ENCODE results near the gene KIF25. TPM values are rescaled to one million over a fixed set of nuclear protein-coding genes. Genes with fewer than 3 reads are reported as not detected.

KIF25 gene
- total RNA-seq, 1 experiment from 2014 or later: 0.28 TPM

GRCh38 chr6:168087436-168088160, 90.1 kb downstream of the KIF25 start:
- 0 out of 2 replicates have a peak, but pooled peaks cover 4% of the 10 kb centered on the region for H3K9me3 Mint-ChIP-seq
- no peak for DNase-seq (ENCODE audit: low spot score)
- no peak overlapping the region for H3K27ac Mint-ChIP-seq
- no peaks in the 10 kb centered on the region for H3K36me3 Mint-ChIP-seq
- H3K27me3 Mint-ChIP-seq (ENCODE audit: low read depth): no peaks in the 10 kb centered on the region
- no peak for ATAC-seq
- H3K4me3 Mint-ChIP-seq: no peak overlapping the region
- peaks cover 37% of the 10 kb centered on the region for H3K4me1 Mint-ChIP-seq
- CTCF ChIA-PET: interaction anchor here (0.8 to 5.0 kb wide), 5 partner anchors 12 to 91 kb away, joined by 5 to 16 read pairs (median 8); no protein-coding TSS in a partner anchor
- POLR2A ChIA-PET: no interaction called here
- TF ChIP-seq IRF1 (CRISPR knock-in tag; IDR thresholded peaks at IDR 0.05) (no peak), ZNF317 (CRISPR knock-in tag; IDR thresholded peaks at IDR 0.05; ENCODE audit: borderline replicate concordance, low read depth) (no peak), ESRRA (CRISPR knock-in tag; IDR thresholded peaks at IDR 0.05; ENCODE audit: borderline replicate concordance) (no peak), E2F5 (CRISPR knock-in tag; IDR thresholded peaks at IDR 0.05) (no peak), MXD4 (CRISPR knock-in tag; IDR thresholded peaks at IDR 0.05; ENCODE audit: borderline replicate concordance) (no peak), IRF2 (CRISPR knock-in tag; IDR thresholded peaks at IDR 0.05; ENCODE audit: borderline replicate concordance, low read depth) (no peak), ZBTB21 (CRISPR knock-in tag; IDR thresholded peaks at IDR 0.05; ENCODE audit: borderline replicate concordance) (no peak), CTCF (IDR thresholded peaks at IDR 0.05) (no peak), RORB (CRISPR knock-in tag; IDR thresholded peaks at IDR 0.05) (no peak), ATF6 (CRISPR knock-in tag; IDR thresholded peaks at IDR 0.05) (no peak), ATF2 (CRISPR knock-in tag; IDR thresholded peaks at IDR 0.05; ENCODE audit: borderline replicate concordance, low read depth) (no peak), NFYB (CRISPR knock-in tag; conservative IDR thresholded peaks at IDR 0.05; ENCODE audit: low read depth) (no peak), HMGXB4 (CRISPR knock-in tag; IDR thresholded peaks at IDR 0.05) (no peak), EMX1 (CRISPR knock-in tag; IDR thresholded peaks at IDR 0.05) (no peak), PRDM15 (CRISPR knock-in tag; IDR thresholded peaks at IDR 0.05) (no peak)

All from WTC11 (cell line).